ENCODE measurements around the gene ETFA.

Gene ETFA

DNA sequence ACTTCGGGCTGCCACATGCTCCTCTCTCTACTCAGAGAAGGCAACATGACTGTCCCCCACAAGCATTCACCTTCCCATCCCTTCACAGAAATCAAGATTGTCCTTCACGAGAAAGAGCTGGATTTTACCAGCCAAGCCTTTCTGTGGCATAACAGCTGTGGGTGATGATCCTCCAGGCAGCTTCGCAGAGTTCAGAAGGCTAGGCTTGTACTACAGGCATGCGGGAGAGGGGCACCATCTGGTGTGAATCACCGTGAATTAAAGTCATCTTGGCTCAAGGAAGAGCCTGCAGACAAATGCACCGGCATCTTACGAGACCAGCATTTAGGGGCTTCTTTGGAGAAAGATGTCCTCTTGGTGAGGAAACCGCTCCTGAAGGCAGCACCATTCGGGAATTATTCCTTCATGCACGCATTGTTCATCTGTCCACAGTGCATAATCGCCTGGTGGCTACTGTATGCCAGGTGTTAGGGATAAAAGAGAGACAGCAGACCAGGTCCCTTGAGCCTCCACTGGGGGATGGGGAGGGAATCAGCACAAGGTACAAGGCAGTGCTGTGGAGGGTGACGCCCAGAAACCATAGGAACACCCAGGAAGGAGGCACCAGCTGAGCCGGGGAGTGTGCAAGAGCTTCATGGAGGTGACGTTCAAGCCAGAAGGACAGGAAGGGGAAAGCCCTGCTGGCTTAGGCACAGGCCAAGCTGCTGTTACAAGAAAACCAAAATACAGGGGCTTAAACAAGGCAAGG, 142.9 kb downstream of the ETFA start:
- DNase-seq = no peak

DNA sequence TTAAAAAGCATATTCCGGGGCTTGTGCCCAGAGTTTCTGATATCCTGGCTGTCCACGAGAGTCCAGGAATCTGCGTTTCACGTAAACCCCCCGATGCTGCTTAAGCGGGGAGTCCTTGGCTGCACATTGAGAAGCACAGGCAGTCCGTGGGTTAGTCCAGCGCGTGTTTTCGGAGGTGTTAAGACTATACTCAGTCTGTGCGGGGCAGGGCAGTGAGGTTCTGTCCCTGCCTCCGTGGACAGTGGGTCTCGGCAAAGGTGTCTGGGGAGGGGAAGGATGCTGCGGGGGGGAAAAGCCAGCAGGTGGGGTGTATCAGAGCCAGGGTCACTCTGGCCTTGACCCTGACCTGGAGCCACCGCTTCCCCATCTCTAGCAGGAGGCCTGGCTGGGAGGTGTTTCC, 145.3 kb downstream of the ETFA start:
- DNase-seq = no peak

Measured in activated T-cell treated with anti-CD3 and anti-CD28 coated beads, Interleukin-2, amount 50 U/mL, for 48 hours (primary cell).